Stimulated activated CD8-positive, alpha-beta memory T cell treated with anti-CD3 and anti-CD28 coated beads, Interleukin-2, amount 100 ng/mL, for 48 hours (primary cell): ENCODE measurements around the gene HBD.
"Not testable (repeated sequence)": the region's sequence is repeated elsewhere in the genome, so short reads cannot be mapped to it uniquely, and the experiment has no call there.

Experiments used
- DNase-seq, 2 donors: peaks; one replicate each; pipeline ENCODE4 v3.0.0-alpha.2; 2020; ENCODE audit warnings: low read depth in 2 of 2

The HBD gene

DNA sequence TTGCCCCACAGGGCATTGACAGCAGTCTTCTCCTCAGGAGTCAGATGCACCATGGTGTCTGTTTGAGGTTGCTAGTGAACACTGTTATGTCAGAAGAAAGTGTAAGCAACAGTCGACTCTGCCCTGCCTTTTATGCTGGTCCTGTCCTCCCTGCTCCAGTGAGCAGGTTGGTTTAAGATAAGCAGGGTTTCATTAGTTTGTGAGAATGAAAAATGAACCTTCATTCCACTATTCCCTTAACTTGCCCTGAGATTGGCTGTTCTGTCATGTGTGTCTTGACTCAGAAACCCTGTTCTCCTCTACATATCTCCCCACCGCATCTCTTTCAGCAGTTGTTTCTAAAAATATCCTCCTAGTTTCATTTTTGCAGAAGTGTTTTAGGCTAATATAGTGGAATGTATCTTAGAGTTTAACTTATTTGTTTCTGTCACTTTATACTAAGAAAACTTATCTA lies at the start of gene HBD:
TSS of gene HBD (minus strand) at position 103 of the 454 bp plus-strand sequence. CDS start at position 53, 50 bp downstream.
- no peak for DNase-seq

- no peak for DNase-seq
Measured at GRCh38 chr11:5283882-5284281, 49.6 kb upstream of the HBD start.

- DNase-seq: no peak
Measured at GRCh38 chr11:5283086-5283485, 48.8 kb upstream of the HBD start.

- DNase-seq: no peak
Measured at GRCh38 chr11:5282628-5283027, 48.3 kb upstream of the HBD start.

- DNase-seq: no peak
Measured at GRCh38 chr11:5281596-5281995, 47.3 kb upstream of the HBD start.

DNA sequence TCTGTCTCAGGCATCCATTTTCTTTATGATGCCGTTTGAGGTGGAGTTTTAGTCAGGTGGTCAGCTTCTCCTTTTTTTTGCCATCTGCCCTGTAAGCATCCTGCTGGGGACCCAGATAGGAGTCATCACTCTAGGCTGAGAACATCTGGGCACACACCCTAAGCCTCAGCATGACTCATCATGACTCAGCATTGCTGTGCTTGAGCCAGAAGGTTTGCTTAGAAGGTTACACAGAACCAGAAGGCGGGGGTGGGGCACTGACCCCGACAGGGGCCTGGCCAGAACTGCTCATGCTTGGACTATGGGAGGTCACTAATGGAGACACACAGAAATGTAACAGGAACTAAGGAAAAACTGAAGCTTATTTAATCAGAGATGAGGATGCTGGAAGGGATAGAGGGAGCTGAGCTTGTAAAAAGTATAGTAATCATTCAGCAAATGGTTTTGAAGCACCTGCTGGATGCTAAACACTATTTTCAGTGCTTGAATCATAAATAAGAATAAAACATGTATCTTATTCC lies 46.4 kb upstream of the HBD start:
- peak in 1 of 2 donors; percentile 3 for DNase-seq

GRCh38 chr11:5279471-5280090 lies 45.3 kb upstream of the HBD start:
- no peak for DNase-seq

DNA sequence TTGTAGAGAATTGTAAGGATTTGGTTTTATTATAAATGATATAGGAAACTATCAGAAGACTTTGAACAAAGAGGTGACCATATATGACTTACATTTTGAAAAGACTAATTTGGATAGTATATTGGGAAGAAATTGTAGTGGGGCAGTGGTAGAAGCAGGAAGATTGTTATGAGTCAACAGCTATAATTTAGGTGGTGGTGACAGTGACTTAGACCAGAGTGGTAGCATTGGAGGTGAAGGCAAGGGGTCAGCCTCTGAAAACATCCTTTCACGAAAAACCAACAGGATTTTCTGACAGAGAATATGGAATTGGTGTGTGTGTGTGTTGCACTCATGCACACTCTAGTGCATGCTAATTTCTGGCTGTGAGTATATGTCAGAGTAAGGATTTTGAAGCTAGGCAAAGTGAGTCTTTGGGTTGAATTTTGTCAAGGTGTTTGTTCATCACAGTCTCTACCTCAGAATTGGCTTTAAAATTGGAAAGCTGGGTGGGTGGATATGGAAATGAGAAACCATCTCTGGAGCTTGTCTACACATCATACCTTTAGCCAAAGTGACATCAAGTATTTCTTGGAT lies 43.6 kb upstream of the HBD start:
- DNase-seq: no peak

DNA sequence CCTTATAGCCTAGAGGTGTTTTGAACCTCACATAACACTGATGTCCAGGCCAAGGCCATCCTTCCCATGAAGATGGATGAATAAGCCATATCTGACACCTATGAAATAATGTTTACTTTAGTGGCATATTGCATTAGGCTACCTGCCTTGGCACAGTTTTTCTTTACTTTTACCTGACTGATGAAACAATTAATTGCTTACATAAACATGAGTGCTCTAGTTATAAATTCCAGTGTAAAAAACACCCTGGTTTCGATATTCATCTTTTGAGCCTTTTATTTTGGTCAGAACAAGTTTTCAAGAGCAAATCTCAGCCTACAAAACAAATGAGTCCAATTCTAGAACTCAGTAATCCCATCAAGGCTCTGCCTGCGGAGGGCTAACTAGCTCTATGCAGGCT lies 42.4 kb upstream of the HBD start:
- DNase-seq: no peak

- DNase-seq: no peak
Measured at GRCh38 chr11:5275369-5276110, 41.3 kb upstream of the HBD start.

DNA sequence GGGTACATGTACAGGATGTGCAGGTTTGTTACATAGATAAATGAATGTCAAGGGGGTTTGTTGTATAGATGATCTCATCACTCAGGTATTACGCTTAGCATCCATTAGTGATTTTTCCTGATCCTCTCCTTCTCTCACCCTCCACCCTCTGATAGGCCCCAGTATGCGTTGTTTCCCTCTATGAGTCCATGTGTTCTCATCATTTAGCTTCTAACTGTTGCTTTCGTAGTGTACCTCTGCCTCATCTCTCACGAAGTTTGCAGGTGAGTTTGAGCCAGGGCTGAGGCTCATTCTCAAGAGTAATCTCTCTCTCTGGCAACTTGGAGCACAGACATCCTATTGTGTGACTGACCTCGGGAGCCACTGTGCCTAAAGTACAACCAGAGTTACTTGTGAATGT lies 40.1 kb upstream of the HBD start:
- no peak for DNase-seq

GRCh38 chr11:5272395-5273017 lies 38.2 kb upstream of the HBD start:
- no peak for DNase-seq

GRCh38 chr11:5269715-5270147 lies 35.4 kb upstream of the HBD start, which contains the start of gene HBE1:
TSS of gene HBE1 (minus strand) at chr11:5269945. CDS start at chr11:5269890, 55 bp downstream.
- no peak for DNase-seq

DNA sequence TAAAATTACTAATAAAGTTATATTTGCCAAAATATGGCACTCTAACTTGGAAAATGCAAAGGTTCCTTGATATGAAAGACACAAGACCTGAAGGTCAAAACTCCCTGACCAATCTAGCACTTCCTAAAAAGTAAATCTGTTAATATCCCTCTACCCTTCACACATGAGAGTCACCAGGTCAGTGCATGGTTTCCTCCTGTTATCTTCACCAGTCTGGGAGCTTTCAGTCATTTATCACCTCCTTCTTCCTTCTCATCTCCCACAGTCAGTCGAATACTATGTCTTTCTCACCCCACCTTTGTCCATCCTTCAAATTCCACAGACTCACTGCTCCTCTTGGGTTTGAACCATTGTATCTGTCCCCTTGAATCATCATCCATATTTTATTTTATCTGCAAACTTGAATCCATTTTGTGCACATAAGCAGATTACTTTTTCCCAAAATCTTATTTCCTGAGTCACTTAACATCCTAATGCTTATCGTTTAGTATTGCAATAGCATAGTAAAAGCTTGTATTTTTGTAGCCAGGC lies 32.8 kb upstream of the HBD start:
- DNase-seq: no peak

- DNase-seq: no peak
Measured at GRCh38 chr11:5266609-5267008, 32.3 kb upstream of the HBD start.

- DNase-seq: no peak
Measured at GRCh38 chr11:5265832-5266231, 31.5 kb upstream of the HBD start.

DNA sequence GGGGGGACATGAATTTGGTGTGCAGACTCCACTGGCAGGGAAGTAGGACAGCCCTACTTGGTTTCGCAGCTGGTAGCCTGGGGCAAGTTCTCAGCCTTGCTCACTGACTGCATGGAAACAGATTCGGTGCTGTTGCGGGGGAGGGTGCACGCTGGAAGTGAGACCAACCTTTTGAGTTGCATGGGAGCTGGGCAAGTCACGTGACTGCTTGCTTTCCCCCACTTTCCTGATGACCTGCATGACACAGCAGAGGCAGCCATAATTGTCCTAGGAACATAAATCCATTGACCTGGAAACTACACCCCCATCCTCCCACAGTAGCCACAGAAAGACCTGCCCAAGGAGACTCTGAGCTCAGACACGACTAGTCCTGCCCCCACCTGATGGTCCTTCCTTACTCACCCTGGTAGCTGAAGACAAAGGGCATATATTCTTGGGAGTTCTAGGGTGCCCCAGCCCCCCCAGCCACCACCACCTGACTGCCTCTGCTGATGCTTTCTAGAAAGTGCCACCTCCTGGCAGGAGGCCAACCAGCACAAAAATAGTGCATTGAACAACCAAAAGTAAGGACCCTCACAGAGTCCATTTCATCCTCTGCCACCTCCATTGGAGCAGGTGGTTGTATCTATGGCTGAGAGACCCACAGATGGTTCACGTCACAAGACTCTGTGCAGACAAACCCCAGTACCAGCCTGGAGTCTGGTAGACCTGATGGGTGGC lies 24.4 kb upstream of the HBD start:
- no peak for DNase-seq

- no peak for DNase-seq
Measured at GRCh38 chr11:5257296-5257695, 23.0 kb upstream of the HBD start.

- not testable (repeated sequence) for DNase-seq
Measured at GRCh38 chr11:5254646-5255413, 20.5 kb upstream of the HBD start, which contains the start of gene HBG2. TSS of gene HBG2 (minus strand) at chr11:5254781. CDS start at chr11:5254728, 53 bp downstream.

- not testable (repeated sequence) for DNase-seq
Measured at GRCh38 chr11:5254023-5254422, 19.7 kb upstream of the HBD start.
